GM23338 (cell line): ENCODE results near the gene RICTOR.

Experiments used
- EZH2 ChIP-seq: fragments of 200-600 bp; sonication (generic); IDR thresholded peaks from one replicate; pipeline ENCODE4 v1.8.0; 2017; ENCODE audit warnings: antibody characterized with exemption, mild to moderate bottlenecking, low read depth; ENCODE audit not compliant: unreplicated experiment
- POLR2AphosphoS5 ChIP-seq: IDR thresholded peaks from 2 replicates; pipeline ENCODE4 v1.6.1; 2016; ENCODE audit warnings: antibody characterized with exemption, low read depth
- TF ChIP-seq, protein P1 (sequence below), 2 experiments: fragments of 200-600 bp in 1 of 2; sonication (generic) in 1 of 2; conservative IDR thresholded peaks; 2 replicates each; pipeline versions ENCODE4 v1.5.1 to v1.6.1; 2016 to 2017; ENCODE audit warnings: antibody characterized with exemption in 2 of 2, low read depth in 2 of 2, mild to moderate bottlenecking in 2 of 2, moderate library complexity in 1 of 2
- TF ChIP-seq, protein P2 (sequence below): IDR thresholded peaks from 2 replicates; pipeline ENCODE4 v1.6.1; 2016; ENCODE audit warnings: antibody characterized with exemption
- TF ChIP-seq, protein P3 (sequence below): IDR thresholded peaks from one replicate; pipeline ENCODE4 v1.6.1; 2018; ENCODE audit warnings: antibody characterized with exemption; ENCODE audit not compliant: unreplicated experiment

DNA sequence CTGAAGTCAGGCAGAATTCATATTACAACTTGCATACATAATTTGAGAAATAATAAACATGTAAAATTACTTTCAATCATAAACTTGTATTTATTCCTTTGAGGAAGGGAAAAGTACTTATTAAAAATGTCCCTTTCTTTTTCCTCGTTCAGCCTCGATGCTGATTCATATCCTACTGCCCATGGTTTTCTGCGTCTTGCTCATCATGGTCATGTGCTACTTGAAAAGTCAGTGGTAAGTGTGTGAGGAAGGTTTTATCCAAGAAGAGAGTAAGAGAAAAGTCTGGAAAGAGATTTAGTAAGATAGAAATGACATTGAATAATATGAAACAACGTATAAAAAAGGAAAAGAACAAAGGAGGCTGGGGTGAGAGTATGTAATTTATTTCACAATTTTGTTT is 142.5 kb downstream of the RICTOR start:
- TF ChIP-seq, protein P1, sequence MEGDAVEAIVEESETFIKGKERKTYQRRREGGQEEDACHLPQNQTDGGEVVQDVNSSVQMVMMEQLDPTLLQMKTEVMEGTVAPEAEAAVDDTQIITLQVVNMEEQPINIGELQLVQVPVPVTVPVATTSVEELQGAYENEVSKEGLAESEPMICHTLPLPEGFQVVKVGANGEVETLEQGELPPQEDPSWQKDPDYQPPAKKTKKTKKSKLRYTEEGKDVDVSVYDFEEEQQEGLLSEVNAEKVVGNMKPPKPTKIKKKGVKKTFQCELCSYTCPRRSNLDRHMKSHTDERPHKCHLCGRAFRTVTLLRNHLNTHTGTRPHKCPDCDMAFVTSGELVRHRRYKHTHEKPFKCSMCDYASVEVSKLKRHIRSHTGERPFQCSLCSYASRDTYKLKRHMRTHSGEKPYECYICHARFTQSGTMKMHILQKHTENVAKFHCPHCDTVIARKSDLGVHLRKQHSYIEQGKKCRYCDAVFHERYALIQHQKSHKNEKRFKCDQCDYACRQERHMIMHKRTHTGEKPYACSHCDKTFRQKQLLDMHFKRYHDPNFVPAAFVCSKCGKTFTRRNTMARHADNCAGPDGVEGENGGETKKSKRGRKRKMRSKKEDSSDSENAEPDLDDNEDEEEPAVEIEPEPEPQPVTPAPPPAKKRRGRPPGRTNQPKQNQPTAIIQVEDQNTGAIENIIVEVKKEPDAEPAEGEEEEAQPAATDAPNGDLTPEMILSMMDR (conservative IDR thresholded peaks at IDR 0.05; ENCODE audit: low read depth in 2 of 2): no peak
- TF ChIP-seq POLR2AphosphoS5 (no peak), EZH2 (no peak)
- TF ChIP-seq, protein P2, sequence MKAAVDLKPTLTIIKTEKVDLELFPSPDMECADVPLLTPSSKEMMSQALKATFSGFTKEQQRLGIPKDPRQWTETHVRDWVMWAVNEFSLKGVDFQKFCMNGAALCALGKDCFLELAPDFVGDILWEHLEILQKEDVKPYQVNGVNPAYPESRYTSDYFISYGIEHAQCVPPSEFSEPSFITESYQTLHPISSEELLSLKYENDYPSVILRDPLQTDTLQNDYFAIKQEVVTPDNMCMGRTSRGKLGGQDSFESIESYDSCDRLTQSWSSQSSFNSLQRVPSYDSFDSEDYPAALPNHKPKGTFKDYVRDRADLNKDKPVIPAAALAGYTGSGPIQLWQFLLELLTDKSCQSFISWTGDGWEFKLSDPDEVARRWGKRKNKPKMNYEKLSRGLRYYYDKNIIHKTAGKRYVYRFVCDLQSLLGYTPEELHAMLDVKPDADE: no peak
- TF ChIP-seq, protein P3, sequence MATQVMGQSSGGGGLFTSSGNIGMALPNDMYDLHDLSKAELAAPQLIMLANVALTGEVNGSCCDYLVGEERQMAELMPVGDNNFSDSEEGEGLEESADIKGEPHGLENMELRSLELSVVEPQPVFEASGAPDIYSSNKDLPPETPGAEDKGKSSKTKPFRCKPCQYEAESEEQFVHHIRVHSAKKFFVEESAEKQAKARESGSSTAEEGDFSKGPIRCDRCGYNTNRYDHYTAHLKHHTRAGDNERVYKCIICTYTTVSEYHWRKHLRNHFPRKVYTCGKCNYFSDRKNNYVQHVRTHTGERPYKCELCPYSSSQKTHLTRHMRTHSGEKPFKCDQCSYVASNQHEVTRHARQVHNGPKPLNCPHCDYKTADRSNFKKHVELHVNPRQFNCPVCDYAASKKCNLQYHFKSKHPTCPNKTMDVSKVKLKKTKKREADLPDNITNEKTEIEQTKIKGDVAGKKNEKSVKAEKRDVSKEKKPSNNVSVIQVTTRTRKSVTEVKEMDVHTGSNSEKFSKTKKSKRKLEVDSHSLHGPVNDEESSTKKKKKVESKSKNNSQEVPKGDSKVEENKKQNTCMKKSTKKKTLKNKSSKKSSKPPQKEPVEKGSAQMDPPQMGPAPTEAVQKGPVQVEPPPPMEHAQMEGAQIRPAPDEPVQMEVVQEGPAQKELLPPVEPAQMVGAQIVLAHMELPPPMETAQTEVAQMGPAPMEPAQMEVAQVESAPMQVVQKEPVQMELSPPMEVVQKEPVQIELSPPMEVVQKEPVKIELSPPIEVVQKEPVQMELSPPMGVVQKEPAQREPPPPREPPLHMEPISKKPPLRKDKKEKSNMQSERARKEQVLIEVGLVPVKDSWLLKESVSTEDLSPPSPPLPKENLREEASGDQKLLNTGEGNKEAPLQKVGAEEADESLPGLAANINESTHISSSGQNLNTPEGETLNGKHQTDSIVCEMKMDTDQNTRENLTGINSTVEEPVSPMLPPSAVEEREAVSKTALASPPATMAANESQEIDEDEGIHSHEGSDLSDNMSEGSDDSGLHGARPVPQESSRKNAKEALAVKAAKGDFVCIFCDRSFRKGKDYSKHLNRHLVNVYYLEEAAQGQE: no peak
